Psoas muscle (tissue), 8 donors: Measurements from ENCODE around the gene EYS. TPM values are rescaled to one million over a fixed set of nuclear protein-coding genes. Genes with fewer than 3 reads are reported as not detected.

ENCODE experiments used
- ATAC-seq, 4 donors: fragments of 200-7000 bp; cut with Tn5 transposase; one replicate each; pipeline ENCODE4 v1.9.1; 2020; ENCODE audit warnings: moderate library complexity in 3 of 4, mild to moderate bottlenecking in 2 of 4
- DNase-seq, 2 donors: peaks; one replicate each; pipeline ENCODE4 v3.0.0-alpha.2; 2020
- H3K27ac ChIP-seq: fragments of 200-600 bp; one replicate; pipeline ENCODE4 v1.8.0; 2022
- H3K27me3 ChIP-seq, 3 donors: fragments of 200-600 bp in 1 of 3; one replicate each; pipeline versions ENCODE4 v1.6.1 to v1.8.0; 2013 to 2022; ENCODE audit warnings: low read length in 2 of 3, mild to moderate bottlenecking in 2 of 3, moderate library complexity in 1 of 3; ENCODE audit not compliant: insufficient read depth in 3 of 3
- H3K36me3 ChIP-seq, 2 donors: fragments of 200-600 bp in 1 of 2; one replicate each; pipeline versions ENCODE4 v1.6.1 to v1.8.0; 2013 to 2022; ENCODE audit warnings: low read depth in 1 of 2, mild to moderate bottlenecking in 1 of 2, moderate library complexity in 1 of 2; ENCODE audit not compliant: insufficient read depth in 1 of 2
- H3K4me1 ChIP-seq: fragments of 200-600 bp; one replicate; pipeline ENCODE4 v1.8.0; 2022
- H3K4me3 ChIP-seq: fragments of 200-600 bp; one replicate; pipeline ENCODE4 v1.8.0; 2022; ENCODE audit warnings: mild to moderate bottlenecking
- H3K9me3 ChIP-seq: fragments of 200-600 bp; one replicate; pipeline ENCODE4 v1.8.0; 2022
- WGBS, 3 donors: extraction: QIAGEN DNeasy Blood & Tissue Kit; methylation state at CpG; one replicate each; pipeline versions ENCODE4 v1.1.6 to v1.1.7; 2013; 5-methylcytosine and 5-hydroxymethylcytosine counted together
- intact Hi-C, 2 donors: fragments of 100-400 bp; cut with DNase I; formaldehyde crosslinking; loops; one replicate each; pipeline versions ENCODE4 v1.11.0 to v1.14.2; 2022
- polyA plus RNA-seq, 3 donors: library from polyadenylated mRNA; stranded (reverse); fragments of 200-250 nt; gene quantifications; one replicate each; pipeline ENCODE4 v1.2.3, GENCODE V29; 2013
- total RNA-seq, 4 donors: library from RNA; stranded (reverse); fragmentation: NEBNext Ultra II Directional in 2 of 4; extraction: Animal tissue kit (Norgen Biotek cat#: 25700) in 2 of 4; gene quantifications; one replicate each; pipeline versions ENCODE4 v1.2.1 to v1.2.4, GENCODE V29; 2021 to 2023
- TF ChIP-seq, protein P1 (sequence below): fragments of 200-600 bp; IDR thresholded peaks from one replicate; pipeline ENCODE4 v1.8.0; 2022; ENCODE audit warnings: antibody characterized with exemption
- donor health status: healthy with polysubstance abuse.
- donor health status: DM: no; HTN: no; CAD: no; lungs with moderate emphysema.
- donor health status: Bipolar disorder and iron deficiency.
- donor health status: healthy.
- donor health status: DM: yes; HTN: yes; CAD: no.
- donor health status: DM: no; HTN: no; CAD: no.
- donor health status: DM: no; HTN: no; CAD: no.
- donor health status: DM: yes; HTN: yes; CAD: no.

The EYS gene
- total and polyA plus RNA-seq, 7 donors = under 0.01 TPM; not detected in 6

DNA sequence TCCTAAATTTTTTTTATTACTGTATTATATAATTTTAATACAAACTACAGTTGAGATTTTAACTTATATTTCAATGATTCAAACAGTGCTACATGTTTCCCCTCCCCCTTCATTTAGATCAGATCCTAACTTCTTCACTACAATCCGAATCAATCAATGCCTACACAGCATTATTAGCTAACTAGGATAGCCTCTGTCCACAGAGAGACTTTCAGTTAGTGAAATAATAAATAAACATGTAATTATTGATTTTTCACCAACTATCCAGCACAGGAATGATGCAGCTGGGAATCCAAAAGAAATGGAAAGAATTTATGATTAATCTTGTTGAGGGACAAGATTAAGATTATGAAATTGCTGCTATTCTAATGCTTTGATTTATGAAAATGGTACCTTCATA, 1907.7 kb downstream of the EYS start:
- Histone ChIP-seq H3K27ac (no peak overlapping the region), H3K36me3 (no peaks in the 10 kb centered on the region), H3K4me3 (no peak overlapping the region), H3K4me1 (no peaks in the 10 kb centered on the region), H3K27me3 (no peaks in the 10 kb centered on the region), H3K9me3 (no peaks in the 10 kb centered on the region)
- DNase-seq (no peak), ATAC-seq (no peak)
- TF ChIP-seq, protein P1, sequence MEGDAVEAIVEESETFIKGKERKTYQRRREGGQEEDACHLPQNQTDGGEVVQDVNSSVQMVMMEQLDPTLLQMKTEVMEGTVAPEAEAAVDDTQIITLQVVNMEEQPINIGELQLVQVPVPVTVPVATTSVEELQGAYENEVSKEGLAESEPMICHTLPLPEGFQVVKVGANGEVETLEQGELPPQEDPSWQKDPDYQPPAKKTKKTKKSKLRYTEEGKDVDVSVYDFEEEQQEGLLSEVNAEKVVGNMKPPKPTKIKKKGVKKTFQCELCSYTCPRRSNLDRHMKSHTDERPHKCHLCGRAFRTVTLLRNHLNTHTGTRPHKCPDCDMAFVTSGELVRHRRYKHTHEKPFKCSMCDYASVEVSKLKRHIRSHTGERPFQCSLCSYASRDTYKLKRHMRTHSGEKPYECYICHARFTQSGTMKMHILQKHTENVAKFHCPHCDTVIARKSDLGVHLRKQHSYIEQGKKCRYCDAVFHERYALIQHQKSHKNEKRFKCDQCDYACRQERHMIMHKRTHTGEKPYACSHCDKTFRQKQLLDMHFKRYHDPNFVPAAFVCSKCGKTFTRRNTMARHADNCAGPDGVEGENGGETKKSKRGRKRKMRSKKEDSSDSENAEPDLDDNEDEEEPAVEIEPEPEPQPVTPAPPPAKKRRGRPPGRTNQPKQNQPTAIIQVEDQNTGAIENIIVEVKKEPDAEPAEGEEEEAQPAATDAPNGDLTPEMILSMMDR = no peak
- 71 to 78% (median 74%) methylated on average over 1 of the region's 1 CpG for WGBS, 3 donors
- intact Hi-C loops = no loop called here

DNA sequence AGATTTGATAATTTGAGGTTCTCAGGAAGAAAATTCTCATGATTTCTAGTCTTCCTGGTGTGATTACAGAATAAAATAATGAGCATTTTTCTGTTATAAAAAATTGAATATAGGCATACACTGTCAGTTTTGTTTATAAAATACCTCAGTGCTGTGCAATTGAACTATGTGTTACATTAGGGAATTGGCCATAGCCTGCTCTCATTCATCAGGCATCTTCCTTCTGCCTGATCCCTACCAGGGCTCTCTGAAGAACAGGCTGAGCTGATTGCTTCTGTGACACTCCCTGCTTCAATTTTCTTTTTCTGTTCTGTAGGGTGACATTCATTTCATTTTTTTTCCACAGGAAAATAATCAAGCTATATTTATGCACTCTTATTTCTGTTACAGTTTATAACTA, 1908.6 kb downstream of the EYS start:
- Histone ChIP-seq H3K36me3 (no peaks in the 10 kb centered on the region), H3K27me3 (no peaks in the 10 kb centered on the region), H3K27ac (no peak overlapping the region), H3K4me1 (no peaks in the 10 kb centered on the region), H3K4me3 (no peak overlapping the region), H3K9me3 (no peaks in the 10 kb centered on the region)
- intact Hi-C loops = no loop called here
- TF ChIP-seq, protein P1 = no peak
- DNase-seq (no peak), ATAC-seq (no peak)

DNA sequence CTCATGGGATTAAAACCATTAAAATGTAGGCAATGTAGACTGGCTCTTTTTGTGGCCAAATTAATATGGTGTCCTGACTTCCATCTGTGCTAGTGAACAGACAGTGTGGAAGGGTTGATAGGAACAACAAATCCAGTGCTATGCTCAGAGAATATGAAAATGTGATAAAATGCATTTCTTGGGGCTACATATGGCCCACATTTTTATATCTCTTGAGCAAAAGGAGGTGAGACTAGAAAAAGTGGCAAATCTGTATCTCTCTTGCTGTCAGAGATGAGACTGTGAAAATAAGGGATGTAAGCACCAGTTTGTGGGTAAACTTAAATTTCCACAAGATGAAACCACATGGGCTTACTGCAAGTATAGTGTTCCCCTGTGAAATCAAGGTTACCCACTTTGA, 1909.3 kb downstream of the EYS start:
- Histone ChIP-seq H3K4me1 (no peaks in the 10 kb centered on the region), H3K27me3 (no peaks in the 10 kb centered on the region), H3K36me3 (no peaks in the 10 kb centered on the region), H3K27ac (no peak overlapping the region), H3K9me3 (no peaks in the 10 kb centered on the region), H3K4me3 (no peak overlapping the region)
- no peak for DNase-seq
- intact Hi-C loops = no loop called here
- TF ChIP-seq, protein P1 = no peak
- no peak for ATAC-seq

DNA sequence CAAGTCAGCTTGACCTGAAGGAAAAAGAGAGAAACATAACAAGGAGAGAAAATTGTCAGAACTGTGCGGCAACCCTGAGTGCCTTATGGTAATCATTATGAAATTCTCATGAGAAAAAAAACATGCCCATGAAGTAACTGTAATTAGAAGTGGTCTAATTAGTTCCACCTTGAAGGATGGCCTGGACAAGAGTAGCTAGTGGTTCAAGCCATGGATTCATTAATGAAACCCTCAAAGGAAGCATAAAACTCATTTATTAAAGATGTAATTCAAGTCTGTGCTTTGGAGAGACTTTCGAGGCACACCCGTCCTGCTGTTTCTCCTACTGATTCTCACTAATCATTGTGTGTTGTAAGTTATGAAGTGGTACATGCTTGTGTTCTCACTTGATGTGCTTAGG, 1911.2 kb downstream of the EYS start:
- 77 to 88% (median 81%) methylated on average over 3 of the region's 3 CpGs for WGBS, 3 donors
- H3K36me3 ChIP-seq = no peaks in the 10 kb centered on the region
- TF ChIP-seq, protein P1 = no peak
- H3K27ac ChIP-seq = no peak overlapping the region
- H3K4me1 ChIP-seq = no peaks in the 10 kb centered on the region
- intact Hi-C loops = no loop called here
- H3K27me3 ChIP-seq = no peaks in the 10 kb centered on the region
- DNase-seq = no peak
- no peaks in the 10 kb centered on the region for H3K9me3 ChIP-seq
- no peak overlapping the region for H3K4me3 ChIP-seq
- ATAC-seq = no peak

DNA sequence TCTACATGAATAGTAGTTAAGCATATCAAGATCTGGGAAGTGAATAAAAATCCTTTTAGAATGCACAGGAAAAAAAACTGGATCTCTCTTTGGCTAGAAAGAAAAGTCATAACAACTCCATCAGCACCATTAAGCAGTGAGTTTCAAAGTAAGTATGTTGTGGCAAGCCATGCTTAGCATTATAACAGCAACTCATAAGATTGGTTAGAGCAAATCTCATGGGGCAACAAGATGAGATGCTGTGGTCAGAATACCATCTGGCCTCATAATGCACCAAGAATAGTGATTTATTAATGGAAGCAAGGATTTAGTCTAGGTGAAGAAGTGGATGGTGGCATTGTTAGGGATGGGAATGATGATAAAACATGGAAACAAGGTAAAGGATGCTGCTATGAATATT, 1912.0 kb downstream of the EYS start:
- ATAC-seq = no peak
- Histone ChIP-seq H3K9me3 (no peaks in the 10 kb centered on the region), H3K36me3 (no peaks in the 10 kb centered on the region), H3K27ac (no peak overlapping the region), H3K4me1 (no peaks in the 10 kb centered on the region), H3K4me3 (no peak overlapping the region), H3K27me3 (peaks cover 0 to 4% (median 0%) of the 10 kb centered on the region in 3 donors)
- DNase-seq = no peak
- TF ChIP-seq, protein P1 = no peak
- intact Hi-C loops = no loop called here
